Neural cell (in vitro differentiated cells): Measurements from ENCODE around the gene ARL4C. TPM values are rescaled to one million over a fixed set of nuclear protein-coding genes. Genes with fewer than 3 reads are reported as not detected.

ENCODE experiments used
- H2AFZ ChIP-seq: fragments of 200-600, 300-800 bp; sonication (generic), shearing (Covaris generic); 2 replicates; pipeline ENCODE4 v1.6.0; 2014; ENCODE audit warnings: low read depth, mild to moderate bottlenecking, antibody characterized with exemption, low read length, moderate library complexity
- H3F3A ChIP-seq: fragments of 200-600 bp; shearing (Covaris generic); 2 replicates; pipeline ENCODE4 v1.6.1; 2016; ENCODE audit warnings: mild to moderate bottlenecking, moderate library complexity, mixed read lengths, antibody characterized with exemption, low read length; ENCODE audit not compliant: insufficient read depth, poor library complexity, severe bottlenecking
- H3K27ac ChIP-seq: fragments of 200-600, 300-800 bp; sonication (generic), shearing (Covaris generic); 2 replicates; pipeline ENCODE4 v1.5.1; 2014; ENCODE audit warnings: mild to moderate bottlenecking, low read length, moderate library complexity
- H3K27me3 ChIP-seq: fragments of 300-800, 200-600 bp; sonication (generic), shearing (Covaris generic); 2 replicates; pipeline ENCODE4 v1.6.0; 2014; ENCODE audit warnings: mild to moderate bottlenecking, low read depth, low read length, moderate library complexity; ENCODE audit not compliant: insufficient read depth
- H3K36me3 ChIP-seq: fragments of 300-800, 200-600 bp; sonication (generic), shearing (Covaris generic); 2 replicates; pipeline ENCODE4 v1.5.1; 2014; ENCODE audit warnings: mild to moderate bottlenecking, antibody characterized with exemption, low read length, moderate library complexity; ENCODE audit not compliant: insufficient read depth
- H3K4me2 ChIP-seq: fragments of 300-800, 200-600 bp; sonication (generic), shearing (Covaris generic); 2 replicates; pipeline ENCODE4 v1.6.0; 2014; ENCODE audit warnings: mild to moderate bottlenecking, low read length
- H3K4me3 ChIP-seq: fragments of 300-800, 200-600 bp; sonication (generic), shearing (Covaris generic); 2 replicates; pipeline ENCODE4 v1.5.1; 2014; ENCODE audit warnings: mild to moderate bottlenecking, low read length, moderate library complexity
- H3K79me2 ChIP-seq: fragments of 200-600 bp; shearing (Covaris generic); replicated peaks from 2 replicates; pipeline ENCODE4 v1.6.0; 2014; ENCODE audit warnings: mild to moderate bottlenecking, low read length, moderate library complexity; ENCODE audit not compliant: insufficient read depth
- H3K9ac ChIP-seq: fragments of 300-800, 200-600 bp; sonication (generic), shearing (Covaris generic); 2 replicates; pipeline ENCODE4 v1.6.1; 2016; ENCODE audit warnings: mild to moderate bottlenecking, low read length, mixed read lengths
- H3K9me2 ChIP-seq: fragments of 200-600 bp; shearing (Covaris generic); 2 replicates; pipeline ENCODE4 v1.6.1; 2016; ENCODE audit warnings: mild to moderate bottlenecking, low read length, mixed read lengths; ENCODE audit not compliant: insufficient read depth
- H3K9me3 ChIP-seq: fragments of 200-600, 300-800 bp; sonication (generic), shearing (Covaris generic); 2 replicates; pipeline ENCODE4 v1.6.1; 2016; ENCODE audit warnings: mild to moderate bottlenecking, mixed run types, low read length, moderate library complexity, mixed read lengths
- H4K20me1 ChIP-seq: fragments of 200-600 bp; shearing (Covaris generic); 2 replicates; pipeline ENCODE4 v1.6.1; 2016; ENCODE audit warnings: mild to moderate bottlenecking, mixed run types; ENCODE audit not compliant: insufficient read depth
- EP300 ChIP-seq: fragments of 450-650 bp; conservative IDR thresholded peaks from 2 replicates; pipeline ENCODE4 v1.6.1; 2014; ENCODE audit warnings: antibody characterized with exemption, mild to moderate bottlenecking, moderate library complexity; ENCODE audit not compliant: poor library complexity, severe bottlenecking
- EZH2 ChIP-seq: fragments of 200-600, 300-800 bp; shearing (Covaris generic), sonication (generic); IDR thresholded peaks from 2 replicates; pipeline ENCODE4 v1.6.1; 2014; ENCODE audit warnings: antibody characterized with exemption, low read length, borderline replicate concordance, mild to moderate bottlenecking; ENCODE audit not compliant: insufficient read depth, poor library complexity, severe bottlenecking
- MXI1 ChIP-seq: fragments of 450-650 bp; conservative IDR thresholded peaks from 2 replicates; pipeline ENCODE4 v1.6.1; 2014; ENCODE audit warnings: antibody characterized with exemption, mild to moderate bottlenecking; ENCODE audit not compliant: poor library complexity, severe bottlenecking
- POLR2AphosphoS5 ChIP-seq: IDR thresholded peaks from 2 replicates; pipeline ENCODE4 v1.6.1; 2012
- RAD21 ChIP-seq: fragments of 450-650 bp; conservative IDR thresholded peaks from 2 replicates; pipeline ENCODE4 v1.6.1; 2014; ENCODE audit warnings: antibody characterized with exemption, mild to moderate bottlenecking, moderate library complexity
- SMC3 ChIP-seq: fragments of 450-650 bp; conservative IDR thresholded peaks from 2 replicates; pipeline ENCODE4 v1.6.1; 2014; ENCODE audit warnings: antibody characterized with exemption, mild to moderate bottlenecking, moderate library complexity; ENCODE audit not compliant: poor library complexity
- TAF1 ChIP-seq: IDR thresholded peaks from 2 replicates; pipeline ENCODE4 v1.6.1; 2012; ENCODE audit warnings: low read depth
- polyA plus RNA-seq: library from polyadenylated mRNA; depleted of rRNA; stranded (reverse); fragments of >200 nt; gene quantifications from 2 replicates; pipeline ENCODE4 v1.2.3, GENCODE V29; 2014
- TF ChIP-seq, protein P1 (sequence below): IDR thresholded peaks from 2 replicates; pipeline ENCODE4 v1.6.1; 2012; ENCODE audit warnings: borderline replicate concordance
- TF ChIP-seq, protein P2 (sequence below): fragments of 450-650 bp; IDR thresholded peaks from 2 replicates; pipeline ENCODE4 v1.5.1; 2014; ENCODE audit warnings: antibody characterized with exemption, mild to moderate bottlenecking, moderate library complexity; ENCODE audit not compliant: poor library complexity, severe bottlenecking

Gene ARL4C
- polyA plus RNA-seq, 1 donor from 2014 or later: 20.3 TPM

DNA sequence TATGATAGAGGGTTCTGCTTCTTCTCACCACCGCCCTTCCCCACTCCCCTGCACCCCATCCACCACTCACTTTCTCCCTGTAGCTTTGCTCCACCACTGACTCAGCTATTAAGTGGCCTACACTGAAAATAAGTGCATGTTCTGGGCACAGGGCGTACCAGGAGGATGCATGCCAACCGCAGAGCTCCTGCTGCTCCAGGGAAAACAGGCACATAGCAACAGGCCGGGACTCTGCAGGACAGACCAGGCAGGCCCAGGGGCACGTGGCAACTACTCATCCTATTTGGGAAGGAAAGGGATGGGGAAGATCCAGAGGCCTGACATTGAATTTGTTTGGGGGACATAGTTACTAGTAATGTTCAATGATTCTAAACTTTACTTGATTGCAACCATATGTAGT, 28.4 kb downstream of the ARL4C start:
- no peaks in the 10 kb centered on the region for H3K36me3 ChIP-seq
- H3K9ac ChIP-seq: no peak overlapping the region
- H3K27me3 ChIP-seq: no peaks in the 10 kb centered on the region
- no peaks in the 10 kb centered on the region for H3K9me3 ChIP-seq
- TF ChIP-seq, protein P1, sequence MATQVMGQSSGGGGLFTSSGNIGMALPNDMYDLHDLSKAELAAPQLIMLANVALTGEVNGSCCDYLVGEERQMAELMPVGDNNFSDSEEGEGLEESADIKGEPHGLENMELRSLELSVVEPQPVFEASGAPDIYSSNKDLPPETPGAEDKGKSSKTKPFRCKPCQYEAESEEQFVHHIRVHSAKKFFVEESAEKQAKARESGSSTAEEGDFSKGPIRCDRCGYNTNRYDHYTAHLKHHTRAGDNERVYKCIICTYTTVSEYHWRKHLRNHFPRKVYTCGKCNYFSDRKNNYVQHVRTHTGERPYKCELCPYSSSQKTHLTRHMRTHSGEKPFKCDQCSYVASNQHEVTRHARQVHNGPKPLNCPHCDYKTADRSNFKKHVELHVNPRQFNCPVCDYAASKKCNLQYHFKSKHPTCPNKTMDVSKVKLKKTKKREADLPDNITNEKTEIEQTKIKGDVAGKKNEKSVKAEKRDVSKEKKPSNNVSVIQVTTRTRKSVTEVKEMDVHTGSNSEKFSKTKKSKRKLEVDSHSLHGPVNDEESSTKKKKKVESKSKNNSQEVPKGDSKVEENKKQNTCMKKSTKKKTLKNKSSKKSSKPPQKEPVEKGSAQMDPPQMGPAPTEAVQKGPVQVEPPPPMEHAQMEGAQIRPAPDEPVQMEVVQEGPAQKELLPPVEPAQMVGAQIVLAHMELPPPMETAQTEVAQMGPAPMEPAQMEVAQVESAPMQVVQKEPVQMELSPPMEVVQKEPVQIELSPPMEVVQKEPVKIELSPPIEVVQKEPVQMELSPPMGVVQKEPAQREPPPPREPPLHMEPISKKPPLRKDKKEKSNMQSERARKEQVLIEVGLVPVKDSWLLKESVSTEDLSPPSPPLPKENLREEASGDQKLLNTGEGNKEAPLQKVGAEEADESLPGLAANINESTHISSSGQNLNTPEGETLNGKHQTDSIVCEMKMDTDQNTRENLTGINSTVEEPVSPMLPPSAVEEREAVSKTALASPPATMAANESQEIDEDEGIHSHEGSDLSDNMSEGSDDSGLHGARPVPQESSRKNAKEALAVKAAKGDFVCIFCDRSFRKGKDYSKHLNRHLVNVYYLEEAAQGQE: no peak
- TF ChIP-seq, protein P2, sequence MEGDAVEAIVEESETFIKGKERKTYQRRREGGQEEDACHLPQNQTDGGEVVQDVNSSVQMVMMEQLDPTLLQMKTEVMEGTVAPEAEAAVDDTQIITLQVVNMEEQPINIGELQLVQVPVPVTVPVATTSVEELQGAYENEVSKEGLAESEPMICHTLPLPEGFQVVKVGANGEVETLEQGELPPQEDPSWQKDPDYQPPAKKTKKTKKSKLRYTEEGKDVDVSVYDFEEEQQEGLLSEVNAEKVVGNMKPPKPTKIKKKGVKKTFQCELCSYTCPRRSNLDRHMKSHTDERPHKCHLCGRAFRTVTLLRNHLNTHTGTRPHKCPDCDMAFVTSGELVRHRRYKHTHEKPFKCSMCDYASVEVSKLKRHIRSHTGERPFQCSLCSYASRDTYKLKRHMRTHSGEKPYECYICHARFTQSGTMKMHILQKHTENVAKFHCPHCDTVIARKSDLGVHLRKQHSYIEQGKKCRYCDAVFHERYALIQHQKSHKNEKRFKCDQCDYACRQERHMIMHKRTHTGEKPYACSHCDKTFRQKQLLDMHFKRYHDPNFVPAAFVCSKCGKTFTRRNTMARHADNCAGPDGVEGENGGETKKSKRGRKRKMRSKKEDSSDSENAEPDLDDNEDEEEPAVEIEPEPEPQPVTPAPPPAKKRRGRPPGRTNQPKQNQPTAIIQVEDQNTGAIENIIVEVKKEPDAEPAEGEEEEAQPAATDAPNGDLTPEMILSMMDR: no peak
- no peak for TF ChIP-seq EP300
- no peak for TF ChIP-seq RAD21
- TF ChIP-seq POLR2AphosphoS5: no peak
- TF ChIP-seq MXI1: no peak
- TF ChIP-seq SMC3: no peak
- no peaks in the 10 kb centered on the region for H3K9me2 ChIP-seq
- H2AFZ ChIP-seq: no peak overlapping the region
- no peaks in the 10 kb centered on the region for H3K79me2 ChIP-seq
- no peaks in the 10 kb centered on the region for H3F3A ChIP-seq
- no peaks in the 10 kb centered on the region for H4K20me1 ChIP-seq
- no peak overlapping the region for H3K4me3 ChIP-seq
- no peak overlapping the region for H3K27ac ChIP-seq
- no peak overlapping the region for H3K4me2 ChIP-seq

DNA sequence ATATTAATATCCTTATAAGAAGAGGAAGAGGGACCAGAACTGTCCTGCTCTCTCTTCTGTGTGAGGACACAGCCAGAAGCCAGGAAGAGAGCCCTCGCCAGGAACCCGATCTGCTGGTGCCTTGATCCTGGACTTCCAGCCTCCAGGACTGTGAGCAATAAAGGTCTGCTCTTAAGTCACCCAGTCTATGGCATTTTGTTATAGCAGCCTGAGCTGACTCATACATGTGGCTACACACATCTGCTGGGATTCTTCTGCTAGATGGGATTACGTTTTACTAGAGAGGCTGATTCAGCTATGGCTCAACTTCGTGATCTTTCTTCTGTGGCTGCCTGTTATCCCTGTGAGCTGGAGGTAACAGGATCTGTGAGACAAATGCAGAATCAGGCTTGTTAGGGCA, 29.6 kb downstream of the ARL4C start:
- TF ChIP-seq, protein P2: no peak
- no peak for TF ChIP-seq EP300
- no peak for TF ChIP-seq TAF1
- TF ChIP-seq MXI1: no peak
- TF ChIP-seq EZH2: no peak
- TF ChIP-seq POLR2AphosphoS5: no peak
- TF ChIP-seq SMC3: no peak
- TF ChIP-seq, protein P1: no peak
- no peak for TF ChIP-seq RAD21
- Histone ChIP-seq H3K79me2 (no peaks in the 10 kb centered on the region), H3K9me3 (no peaks in the 10 kb centered on the region), H3K4me2 (no peak overlapping the region), H4K20me1 (no peaks in the 10 kb centered on the region), H3K9ac (no peak overlapping the region), H3K4me3 (no peak overlapping the region), H2AFZ (no peak overlapping the region), H3K36me3 (no peaks in the 10 kb centered on the region), H3K9me2 (no peaks in the 10 kb centered on the region), H3K27ac (no peak overlapping the region), H3F3A (no peaks in the 10 kb centered on the region), H3K27me3 (no peaks in the 10 kb centered on the region)
